OCI-LY3 (cell line): ENCODE measurements around the gene PIK3R3.

Experiments
- H2AFZ ChIP-seq: fragments of 200-600, 300-600 bp; shearing (Covaris generic); 2 replicates; pipeline ENCODE4 v1.6.0; 2014; ENCODE audit warnings: antibody characterized with exemption, low read depth, low read length
- H3K27ac ChIP-seq: fragments of 200-600, 300-600 bp; sonication (generic); 2 replicates; pipeline ENCODE4 v1.5.1; 2014; ENCODE audit warnings: mild to moderate bottlenecking, low read length, moderate library complexity, mixed read lengths
- H3K27me3 ChIP-seq: fragments of 200-600, 300-600 bp; sonication (generic); 2 replicates; pipeline ENCODE4 v1.6.1; 2014; ENCODE audit warnings: low read depth, low read length, mixed read lengths
- H3K36me3 ChIP-seq: fragments of 200-600, 300-600 bp; sonication (generic); replicated peaks from 2 replicates; pipeline ENCODE3; 2014; ENCODE audit warnings: low read depth, low read length, mixed read lengths
- H3K4me1 ChIP-seq: fragments of 300-600, 200-600 bp; sonication (generic); 2 replicates; pipeline ENCODE4 v1.6.1; 2014; ENCODE audit warnings: low read length, mixed read lengths
- H3K4me2 ChIP-seq: fragments of 200-600, 300-600 bp; sonication (generic); 2 replicates; pipeline ENCODE4 v1.6.1; 2014; ENCODE audit warnings: low read length, mixed read lengths
- H3K4me3 ChIP-seq: fragments of 300-600, 200-600 bp; sonication (generic); 2 replicates; pipeline ENCODE4 v1.5.1; 2014; ENCODE audit warnings: antibody characterized with exemption, mild to moderate bottlenecking, low read length, moderate library complexity
- H3K79me2 ChIP-seq: fragments of 300-600, 200-600 bp; shearing (Covaris generic); 2 replicates; pipeline ENCODE4 v1.6.1; 2014; ENCODE audit warnings: mild to moderate bottlenecking, low read length, mixed read lengths
- H3K9ac ChIP-seq: fragments of 300-600, 200-600 bp; shearing (Covaris generic); 2 replicates; pipeline ENCODE4 v1.6.0; 2014; ENCODE audit warnings: mild to moderate bottlenecking, low read length, moderate library complexity
- H3K9me3 ChIP-seq: fragments of 200-600, 300-600 bp; shearing (Covaris generic); 2 replicates; pipeline ENCODE4 v1.6.1; 2014; ENCODE audit warnings: low read length, mixed read lengths; ENCODE audit not compliant: insufficient read depth
- H4K20me1 ChIP-seq: fragments of 200-600, 300-600 bp; sonication (generic); 2 replicates; pipeline ENCODE4 v1.6.1; 2016; ENCODE audit warnings: low read length, mixed read lengths; ENCODE audit not compliant: insufficient read depth
- CTCF ChIP-seq: fragments of 200-600, 300-600 bp; sonication (generic); IDR thresholded peaks from 2 replicates; pipeline ENCODE4 v1.5.1; 2014; ENCODE audit warnings: antibody characterized with exemption, low read length, low read depth
- EZH2phosphoT487 ChIP-seq: fragments of 200-600 bp; shearing (Covaris generic); IDR thresholded peaks from 2 replicates; pipeline ENCODE4 v1.6.1; 2018; ENCODE audit warnings: antibody characterized with exemption, mixed run types, low read depth

PIK3R3 gene

GRCh38 chr1:46174448-46175231 lies 42.2 kb upstream of the PIK3R3 start, which contains the start of gene TSPAN1:
Gene TSPAN1 (plus strand): TSS chr1:46175087. CDS start chr1:46181108, 6,021 bp downstream.
- H3K9ac ChIP-seq, result no peak within 1 kb of the TSS
- H3K4me2 ChIP-seq, result no peak within 1 kb of the TSS
- TF ChIP-seq CTCF (no peak), EZH2phosphoT487 (no peak)

GRCh38 chr1:46173361-46173856 lies 41.0 kb upstream of the PIK3R3 start:
- Histone ChIP-seq H3K79me2 (no peaks in the 10 kb centered on the region), H3K4me1 (peaks cover 8% of the 10 kb centered on the region; the same call in 1 of the 2 replicates), H3K27me3 (0 out of 2 replicates have a peak, but pooled peaks cover 2% of the 10 kb centered on the region), H3K36me3 (no peaks in the 10 kb centered on the region), H3K4me3 (no peak overlapping the region), H2AFZ (no peak overlapping the region), H3K9ac (no peak overlapping the region), H3K4me2 (no peak overlapping the region), H3K9me3 (no peaks in the 10 kb centered on the region), H4K20me1 (no peaks in the 10 kb centered on the region), H3K27ac (no peak overlapping the region)
- TF ChIP-seq EZH2phosphoT487, result no peak
- peak; percentile 26; the same call in 1 of the 2 replicates for TF ChIP-seq CTCF

More at GRCh38 chr1:46174448-46175231, 42.2 kb upstream of the PIK3R3 start, which contains the start of gene TSPAN1:
- Histone ChIP-seq H3K9me3 (no peaks in the 10 kb centered on the region), H3K27me3 (0 out of 2 replicates have a peak, but pooled peaks cover 2% of the 10 kb centered on the region), H3K79me2 (no peaks in the 10 kb centered on the region), H2AFZ (no peak within 1 kb of the TSS), H3K36me3 (no peaks in the 10 kb centered on the region), H3K4me3 (no peak within 1 kb of the TSS), H3K27ac (no peak within 1 kb of the TSS), H4K20me1 (no peaks in the 10 kb centered on the region), H3K4me1 (peaks cover 12% of the 10 kb centered on the region; the same call in 1 of the 2 replicates)

GRCh38 chr1:46172321-46172720 lies 39.9 kb upstream of the PIK3R3 start:
- Histone ChIP-seq H3K27me3 (peaks cover 6% of the 10 kb centered on the region; the same call in 1 of the 2 replicates), H3K4me2 (no peak overlapping the region), H4K20me1 (no peaks in the 10 kb centered on the region), H3K4me1 (peaks cover 9% of the 10 kb centered on the region; the same call in 1 of the 2 replicates), H3K9me3 (no peaks in the 10 kb centered on the region), H3K36me3 (no peaks in the 10 kb centered on the region), H3K4me3 (no peak overlapping the region), H3K27ac (no peak overlapping the region), H3K79me2 (no peaks in the 10 kb centered on the region), H2AFZ (no peak overlapping the region), H3K9ac (no peak overlapping the region)
- no peak for TF ChIP-seq CTCF
- no peak for TF ChIP-seq EZH2phosphoT487

GRCh38 chr1:46171871-46172270 lies 39.4 kb upstream of the PIK3R3 start:
- Histone ChIP-seq H3K27me3 (peaks cover 10% of the 10 kb centered on the region; the same call in 1 of the 2 replicates), H3K4me3 (no peak overlapping the region), H2AFZ (no peak overlapping the region), H3K9ac (no peak overlapping the region), H3K27ac (no peak overlapping the region), H3K79me2 (no peaks in the 10 kb centered on the region), H3K36me3 (no peaks in the 10 kb centered on the region), H3K4me1 (peaks cover 12% of the 10 kb centered on the region; the same call in 1 of the 2 replicates), H3K4me2 (no peak overlapping the region), H3K9me3 (no peaks in the 10 kb centered on the region), H4K20me1 (no peaks in the 10 kb centered on the region)
- TF ChIP-seq CTCF (no peak), EZH2phosphoT487 (no peak)
